Esophagus (tissue), 2 donors: ENCODE measurements around the gene TESK2. TPM values are rescaled to one million over a fixed set of nuclear protein-coding genes. Genes with fewer than 3 reads are reported as not detected.
"Not testable (repeated sequence)": the region's sequence is repeated elsewhere in the genome, so short reads cannot be mapped to it uniquely, and the experiment has no call there.

Experiments used
- H3K27ac ChIP-seq, 2 donors: one replicate each; pipeline ENCODE4 v1.5.1; 2013; ENCODE audit warnings: low read depth in 2 of 2, mild to moderate bottlenecking in 2 of 2, inconsistent platforms in 1 of 2, low read length in 1 of 2, moderate library complexity in 1 of 2
- H3K27me3 ChIP-seq, 2 donors: one replicate each; pipeline ENCODE4 v1.6.1; 2013; ENCODE audit warnings: low read length in 2 of 2, control low read depth in 1 of 2, mild to moderate bottlenecking in 1 of 2; ENCODE audit not compliant: insufficient read depth in 2 of 2, control insufficient read depth in 1 of 2
- H3K36me3 ChIP-seq, 2 donors: one replicate each; pipeline ENCODE4 v1.6.1; 2013; ENCODE audit warnings: low read length in 1 of 2; ENCODE audit not compliant: control insufficient read depth in 2 of 2, insufficient read depth in 2 of 2
- H3K4me1 ChIP-seq, 2 donors: one replicate each; pipeline ENCODE4 v1.6.1; 2013; ENCODE audit warnings: low read length in 1 of 2; ENCODE audit not compliant: control insufficient read depth in 2 of 2, insufficient read depth in 2 of 2
- H3K4me3 ChIP-seq, 2 donors: one replicate each; pipeline ENCODE4 v1.5.1; 2013; ENCODE audit warnings: low read length in 2 of 2, mild to moderate bottlenecking in 2 of 2, low read depth in 1 of 2, moderate library complexity in 1 of 2
- H3K9me3 ChIP-seq, 2 donors: one replicate each; pipeline ENCODE4 v1.6.1; 2013; ENCODE audit warnings: mild to moderate bottlenecking in 2 of 2, low read depth in 1 of 2, low read length in 1 of 2, moderate library complexity in 1 of 2; ENCODE audit not compliant: control insufficient read depth in 2 of 2, insufficient read depth in 1 of 2
- WGBS, 2 donors: extraction: QIAGEN DNeasy Blood & Tissue Kit; methylation state at CpG; one replicate each; pipeline ENCODE4 v1.1.7; 2013; 5-methylcytosine and 5-hydroxymethylcytosine counted together
- polyA plus RNA-seq, 2 donors: library from polyadenylated mRNA; stranded (reverse); fragments of 200-250 nt; gene quantifications; one replicate each; pipeline ENCODE4 v1.2.3, GENCODE V29; 2013
- donor health status: healthy with polysubstance abuse.
- donor health status: Bipolar disorder and iron deficiency.

Gene TESK2
- polyA plus RNA-seq, 2 donors = 4.0 to 4.3 TPM

DNA sequence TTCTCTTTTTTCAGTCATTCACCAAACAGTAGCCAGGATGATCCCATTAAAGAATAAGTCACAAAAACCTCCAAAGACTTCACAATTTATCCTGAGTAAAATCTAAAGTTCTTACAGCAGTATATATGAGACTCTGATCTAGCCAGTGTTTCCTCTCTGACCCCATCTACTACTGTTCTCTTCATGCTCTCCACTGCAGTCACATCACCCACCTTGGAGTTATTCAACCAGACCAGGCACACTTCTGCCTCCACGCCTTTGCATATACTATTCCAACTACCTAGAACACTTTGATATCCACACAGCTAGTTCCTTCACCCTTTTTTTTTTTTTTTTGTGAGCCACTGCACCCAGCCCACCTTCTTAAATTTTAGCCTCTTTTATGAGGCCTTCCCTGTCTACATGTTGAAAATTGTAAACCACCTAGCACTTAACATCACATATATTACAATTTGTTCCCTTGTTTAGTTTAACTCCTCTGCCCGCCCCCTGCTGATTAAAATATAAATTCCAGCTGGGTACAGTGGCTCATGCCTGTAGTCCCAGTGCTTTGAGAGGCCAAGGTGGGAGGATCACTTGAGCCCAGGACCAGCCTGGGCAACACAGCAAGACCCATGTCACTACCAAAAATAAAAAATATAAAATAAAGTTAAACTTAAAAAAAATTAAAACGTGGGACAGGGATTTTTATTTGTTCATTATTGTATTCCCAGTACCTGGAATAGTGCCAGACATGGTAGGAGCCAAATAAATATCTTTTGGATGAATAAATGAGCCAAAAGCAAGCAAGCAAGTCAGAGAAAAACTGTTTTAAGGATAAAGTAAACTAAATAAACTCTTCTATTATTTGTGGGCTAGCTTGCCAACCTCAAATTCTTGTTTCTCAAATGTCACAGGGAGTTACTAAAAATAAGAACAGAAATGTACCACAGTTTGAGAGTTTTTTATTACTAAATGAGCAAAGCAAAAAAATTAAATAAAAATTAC lies 115.6 kb downstream of the TESK2 start:
- H3K27ac ChIP-seq = no peak overlapping the region

DNA sequence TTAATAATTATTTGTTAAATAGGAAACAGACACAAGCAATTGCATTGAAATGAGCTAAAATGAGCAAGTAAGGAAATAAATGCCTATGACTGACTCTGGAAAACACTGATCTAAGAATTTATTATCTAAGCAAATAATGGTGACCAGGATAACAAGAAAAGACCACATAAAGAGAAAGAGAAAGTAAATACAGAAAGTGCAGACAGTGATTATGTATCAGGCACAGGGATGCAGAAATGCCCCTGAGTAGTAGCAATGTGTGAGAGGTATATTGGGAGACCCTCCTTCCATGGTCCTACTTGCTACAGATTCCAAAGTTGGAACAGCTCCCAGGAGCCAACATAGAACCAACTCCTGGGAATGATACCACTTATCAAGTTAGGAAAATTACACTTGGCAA lies 117.4 kb downstream of the TESK2 start:
- Histone ChIP-seq H3K4me1 (no peaks in the 10 kb centered on the region), H3K9me3 (no peaks in the 10 kb centered on the region), H3K27me3 (no peaks in the 10 kb centered on the region), H3K27ac (no peak overlapping the region), H3K4me3 (no peak overlapping the region), H3K36me3 (no peaks in the 10 kb centered on the region)

More for the DNA sequence above, 115.6 kb downstream of the TESK2 start:
- Histone ChIP-seq H3K36me3 (no peaks in the 10 kb centered on the region), H3K9me3 (no peaks in the 10 kb centered on the region), H3K4me1 (no peaks in the 10 kb centered on the region), H3K4me3 (no peak overlapping the region), H3K27me3 (no peaks in the 10 kb centered on the region)
- WGBS, 2 donors = 57% methylated on average over 3 of the region's 3 CpGs

DNA sequence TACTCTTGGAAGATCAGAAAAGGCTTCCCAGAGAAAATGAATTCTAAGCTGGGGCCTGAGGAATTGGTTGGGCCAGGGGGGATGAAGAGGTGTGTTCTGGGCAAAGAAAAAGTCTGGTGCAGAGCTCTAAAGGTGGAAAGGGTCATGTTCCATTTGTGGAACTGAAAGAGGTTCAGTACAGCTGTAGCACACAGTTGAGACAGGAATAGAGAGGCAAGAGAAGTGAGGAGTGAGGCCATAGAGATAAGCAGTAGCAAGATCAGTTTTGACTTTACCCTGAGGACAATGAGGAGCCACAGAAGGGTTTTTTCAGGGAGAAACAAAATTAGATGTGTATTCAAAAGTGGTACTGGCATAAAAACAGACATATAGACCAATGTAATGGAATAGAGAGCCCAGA lies 120.4 kb downstream of the TESK2 start:
- no peaks in the 10 kb centered on the region for H3K36me3 ChIP-seq
- H3K4me1 ChIP-seq = no peaks in the 10 kb centered on the region
- no peaks in the 10 kb centered on the region for H3K27me3 ChIP-seq
- H3K27ac ChIP-seq = no peak overlapping the region
- no peak overlapping the region for H3K4me3 ChIP-seq
- H3K9me3 ChIP-seq = no peaks in the 10 kb centered on the region

DNA sequence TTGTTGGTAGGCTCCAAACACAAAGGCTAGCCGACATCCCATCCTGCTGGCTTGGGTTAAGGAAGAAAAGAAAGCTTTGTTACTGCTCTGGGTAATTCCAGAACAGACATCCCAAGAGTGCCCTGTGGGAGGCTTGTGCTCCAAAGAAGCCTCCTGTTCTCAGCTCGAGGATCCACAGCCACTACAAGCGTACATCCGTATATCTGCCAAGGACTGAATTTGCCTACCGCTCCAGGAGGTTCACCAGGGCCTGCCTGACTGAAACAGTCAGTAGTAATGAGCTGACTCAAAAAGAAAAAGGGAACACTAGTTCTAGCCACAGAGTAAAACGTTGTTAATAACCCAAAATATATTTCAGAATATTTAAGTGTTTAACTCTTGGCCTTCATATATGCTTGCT lies 125.9 kb downstream of the TESK2 start:
- no peaks in the 10 kb centered on the region for H3K9me3 ChIP-seq
- no peak overlapping the region for H3K27ac ChIP-seq
- H3K4me3 ChIP-seq = no peak overlapping the region
- H3K27me3 ChIP-seq = no peaks in the 10 kb centered on the region
- H3K4me1 ChIP-seq = no peaks in the 10 kb centered on the region
- 91 to 93% methylated on average over 6 of the region's 6 CpGs for WGBS, 2 donors
- no peaks in the 10 kb centered on the region for H3K36me3 ChIP-seq

DNA sequence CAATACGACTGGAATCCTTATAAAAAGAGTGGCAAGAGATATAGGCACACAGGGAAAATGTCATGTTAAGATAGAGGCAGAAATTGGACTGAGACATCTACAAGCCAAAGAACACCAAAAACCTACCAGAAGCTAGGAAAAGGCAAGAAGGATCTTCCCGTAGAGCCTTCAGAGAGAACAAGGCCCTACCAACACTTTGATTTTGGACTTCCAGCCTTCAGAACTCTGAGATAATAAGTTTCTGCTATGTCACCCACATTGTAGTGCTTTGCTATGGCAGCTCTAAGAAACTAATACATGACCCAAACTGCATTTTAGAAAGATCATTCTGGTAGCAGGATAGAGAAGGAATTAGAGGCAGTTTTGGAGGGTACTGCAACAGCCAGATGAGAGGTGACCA lies 126.7 kb downstream of the TESK2 start:
- 91 to 94% methylated on average over 2 of the region's 2 CpGs for WGBS, 2 donors
- Histone ChIP-seq H3K9me3 (no peaks in the 10 kb centered on the region), H3K4me1 (no peaks in the 10 kb centered on the region), H3K27ac (no peak overlapping the region), H3K4me3 (no peak overlapping the region), H3K36me3 (no peaks in the 10 kb centered on the region), H3K27me3 (no peaks in the 10 kb centered on the region)

DNA sequence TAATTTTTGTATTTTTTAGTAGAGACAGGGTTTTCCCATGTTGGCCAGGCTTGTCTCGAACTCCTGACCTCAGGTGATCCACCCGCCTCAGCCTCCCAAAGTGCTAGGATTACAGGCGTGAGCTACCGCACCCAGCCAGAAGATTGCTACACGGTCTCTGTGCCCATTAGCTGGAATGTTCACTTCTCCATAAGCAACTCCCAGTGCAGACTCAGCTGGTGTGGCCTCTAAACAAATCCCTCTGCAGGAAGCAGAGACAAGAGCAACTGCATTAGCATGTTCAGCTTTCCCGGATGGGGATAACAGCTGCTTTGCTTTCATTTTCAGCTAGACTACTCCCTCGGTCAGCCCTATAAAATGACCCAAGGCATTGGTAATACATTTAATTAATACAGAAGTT lies 130.0 kb downstream of the TESK2 start:
- not testable (repeated sequence) for H3K4me3 ChIP-seq, H3K4me1 ChIP-seq, H3K36me3 ChIP-seq, H3K9me3 ChIP-seq, H3K27me3 ChIP-seq
- 24 to 34% methylated on average over 7 of the region's 7 CpGs for WGBS, 2 donors
- H3K27ac ChIP-seq = peak overlapping the region; percentile 79 to 80

DNA sequence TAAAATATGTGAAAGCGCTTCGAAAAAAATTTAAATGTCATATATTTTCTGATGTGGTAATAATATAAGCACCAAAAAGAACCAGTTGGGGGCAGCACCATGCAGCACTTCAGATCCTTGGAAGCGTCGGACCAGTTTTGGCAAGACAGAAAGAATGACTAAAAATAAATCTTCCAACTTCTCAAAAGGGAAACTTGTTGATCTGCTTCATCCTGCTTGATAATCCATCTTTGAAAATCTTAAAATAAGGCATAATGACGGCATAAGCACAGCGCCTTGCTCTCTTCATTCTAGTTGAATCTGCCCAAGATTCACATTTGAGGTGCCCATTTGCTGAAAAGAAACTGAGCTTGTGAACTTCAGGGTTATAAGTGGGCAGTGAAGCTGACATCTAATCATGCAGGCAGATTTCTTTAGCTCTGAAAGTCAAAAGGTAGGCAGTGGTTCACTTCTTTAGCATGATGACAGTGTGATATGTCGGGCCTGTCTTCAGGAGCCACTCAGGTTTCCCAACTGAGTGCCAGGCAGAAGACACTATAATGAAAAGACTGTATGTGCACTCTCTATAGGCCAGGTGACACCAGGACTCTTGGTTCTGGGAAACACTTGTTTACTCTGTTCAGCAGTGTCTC lies 131.0 kb downstream of the TESK2 start:
- Histone ChIP-seq H3K4me1 (no peaks in the 10 kb centered on the region), H3K4me3 (no peak overlapping the region), H3K27ac (peak overlapping the region; percentile 79 to 80), H3K27me3 (no peaks in the 10 kb centered on the region), H3K9me3 (no peaks in the 10 kb centered on the region), H3K36me3 (no peaks in the 10 kb centered on the region)
- 13 to 19% methylated on average over 7 of the region's 7 CpGs for WGBS, 2 donors

DNA sequence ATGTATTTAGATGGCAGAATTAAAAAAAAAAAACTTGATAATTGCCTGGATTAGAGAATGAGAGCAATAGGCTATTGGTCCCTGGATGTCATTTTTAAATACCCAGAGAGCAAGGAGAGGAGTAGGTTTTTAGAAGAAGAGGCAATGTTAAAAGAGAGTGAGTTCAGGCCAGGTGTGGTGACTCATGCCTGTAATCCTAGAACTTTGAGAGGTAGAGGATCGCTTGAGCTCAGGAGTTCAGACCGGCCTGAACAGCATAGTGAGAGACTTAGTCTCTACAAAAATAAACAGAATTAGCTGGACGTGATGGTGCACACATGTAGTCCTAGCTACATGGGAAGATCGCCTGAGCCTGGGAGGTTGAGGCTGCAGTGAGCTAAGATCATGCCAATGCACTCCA lies 134.8 kb downstream of the TESK2 start:
- 49 to 59% methylated on average over 4 of the region's 4 CpGs for WGBS, 2 donors
- H3K27me3 ChIP-seq = no peaks in the 10 kb centered on the region
- no peaks in the 10 kb centered on the region for H3K36me3 ChIP-seq
- peak overlapping the region; percentile 13 to 28 for H3K27ac ChIP-seq
- H3K4me3 ChIP-seq = no peak overlapping the region
- H3K9me3 ChIP-seq = no peaks in the 10 kb centered on the region
- H3K4me1 ChIP-seq = no peaks in the 10 kb centered on the region

DNA sequence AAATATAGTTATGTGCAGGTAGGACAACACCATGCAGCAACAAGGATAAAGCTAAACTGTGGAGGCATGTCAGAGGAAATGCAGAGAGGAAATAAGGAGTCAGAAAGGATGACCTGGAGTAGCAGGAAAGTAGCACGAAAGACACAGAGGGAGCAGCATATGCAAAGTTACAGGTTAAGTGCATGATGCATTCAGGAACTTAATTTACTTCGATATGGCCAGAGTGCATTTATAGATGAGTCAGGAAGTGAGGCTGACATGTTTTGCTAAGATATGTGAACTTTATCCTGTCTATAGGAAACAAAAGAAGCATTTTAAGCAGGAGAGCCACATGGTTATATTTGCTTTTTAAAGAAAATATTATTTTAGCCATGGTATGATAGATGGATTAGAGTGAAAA lies 135.3 kb downstream of the TESK2 start:
- 43 to 46% methylated on average over 2 of the region's 2 CpGs for WGBS, 2 donors

DNA sequence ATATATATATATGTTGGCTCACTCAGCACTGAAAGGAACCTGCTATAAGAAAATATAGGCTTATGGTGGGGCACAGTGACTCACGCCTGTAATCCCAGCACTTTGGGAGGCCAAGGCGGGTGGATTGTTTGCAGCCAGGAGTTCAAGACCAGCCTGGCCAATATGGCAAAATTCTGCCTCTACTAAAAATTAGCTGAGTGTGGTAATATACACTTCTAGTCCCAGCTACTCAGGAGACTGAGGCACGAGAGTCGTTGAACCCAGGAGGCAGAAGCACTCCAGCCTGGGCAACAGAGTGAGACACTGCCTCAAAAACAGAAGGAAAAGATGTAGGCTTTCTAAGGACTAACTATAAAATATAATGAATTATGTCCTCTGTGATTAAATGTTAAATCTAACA lies 136.1 kb downstream of the TESK2 start:
- no peaks in the 10 kb centered on the region for H3K36me3 ChIP-seq
- no peaks in the 10 kb centered on the region for H3K9me3 ChIP-seq
- no peaks in the 10 kb centered on the region for H3K27me3 ChIP-seq
- H3K4me1 ChIP-seq = no peaks in the 10 kb centered on the region
- no peak overlapping the region for H3K27ac ChIP-seq
- 91 to 93% methylated on average over 4 of the region's 4 CpGs for WGBS, 2 donors
- no peak overlapping the region for H3K4me3 ChIP-seq

More for the DNA sequence above, 135.3 kb downstream of the TESK2 start:
- no peaks in the 10 kb centered on the region for H3K4me1 ChIP-seq
- no peaks in the 10 kb centered on the region for H3K36me3 ChIP-seq
- H3K27ac ChIP-seq = no peak overlapping the region
- H3K4me3 ChIP-seq = no peak overlapping the region
- no peaks in the 10 kb centered on the region for H3K9me3 ChIP-seq
- no peaks in the 10 kb centered on the region for H3K27me3 ChIP-seq
